Right lung (tissue), 10 donors: ENCODE results near the gene DNALI1. TPM values are rescaled to one million over a fixed set of nuclear protein-coding genes. Genes with fewer than 3 reads are reported as not detected.
"Not testable (repeated sequence)": the region's sequence is repeated elsewhere in the genome, so short reads cannot be mapped to it uniquely, and the experiment has no call there.

ENCODE experiments used
- DNase-seq, 2 donors: peaks; one replicate each; pipeline ENCODE4 v3.0.0-alpha.2; 2013
- long read RNA-seq, 8 donors: transcript quantifications; one replicate each; lab custom pipeline, GENCODE V29; 2026
- polyA plus RNA-seq, 5 donors: library from polyadenylated mRNA; unstranded; fragments of 120-200 nt; gene quantifications; one replicate each; pipeline versions ENCODE4 v1.2.1 to v1.2.3, GENCODE V29; 2013; ENCODE audit warnings: inconsistent platforms in 1 of 5, low replicate concordance in 1 of 5; ENCODE audit not compliant: insufficient read length in 5 of 5, insufficient read depth in 1 of 5

Gene DNALI1
- polyA plus RNA-seq, result 10 to 100 TPM; 42.1 to 64.3 (median 54.5) TPM
- long read RNA-seq, donor 1, transcript DNALI1-205 (2 exons, 3,539 nt), result minor isoform, 5 of 71 reads
- long read RNA-seq, donor 1, transcript DNALI1-201 (6 exons, 2,649 nt), result major isoform, 22 of 71 reads
- long read RNA-seq, donor 1, transcript DNALI1-203 (3 exons, 621 nt), result minor isoform, 20 of 71 reads
- long read RNA-seq, donor 1, transcript DNALI1-204 (2 exons, 712 nt), result minor isoform, 6 of 71 reads
- long read RNA-seq, donor 1, partial matches to known transcripts, result 18 of 71 reads
- long read RNA-seq, donor 1, other reads (novel, unspliced or antisense), result 0 of 71 reads
- long read RNA-seq, donor 2, transcript DNALI1-201 (6 exons, 2,649 nt), result major isoform, 15 of 18 reads
- long read RNA-seq, donor 2, partial matches to known transcripts, result 0 of 18 reads
- long read RNA-seq, donor 2, other reads (novel, unspliced or antisense), result 0 of 18 reads
- long read RNA-seq, donor 3, transcript DNALI1-203 (3 exons, 621 nt), result minor isoform, 11 of 38 reads
- long read RNA-seq, donor 3, transcript DNALI1-205 (2 exons, 3,539 nt), result minor isoform, 8 of 38 reads
- long read RNA-seq, donor 3, transcript DNALI1-201 (6 exons, 2,649 nt), result major isoform, 18 of 38 reads
- long read RNA-seq, donor 3, partial matches to known transcripts, result 0 of 38 reads
- long read RNA-seq, donor 3, other reads (novel, unspliced or antisense), result 0 of 38 reads
- long read RNA-seq, donor 4, transcript DNALI1-201 (6 exons, 2,649 nt), result major isoform, 12 of 25 reads
- long read RNA-seq, donor 4, transcript DNALI1-205 (2 exons, 3,539 nt), result minor isoform, 5 of 25 reads
- long read RNA-seq, donor 4, partial matches to known transcripts, result 5 of 25 reads
- long read RNA-seq, donor 4, other reads (novel, unspliced or antisense), result 0 of 25 reads
- long read RNA-seq, donor 5, transcript DNALI1-201 (6 exons, 2,649 nt), result major isoform, 12 of 234 reads
- long read RNA-seq, donor 5, partial matches to known transcripts, result 201 of 234 reads
- long read RNA-seq, donor 5, other reads (novel, unspliced or antisense), result 11 of 234 reads
- long read RNA-seq, donor 6, transcript DNALI1-201 (6 exons, 2,649 nt), result major isoform, 20 of 35 reads
- long read RNA-seq, donor 6, transcript DNALI1-205 (2 exons, 3,539 nt), result minor isoform, 6 of 35 reads
- long read RNA-seq, donor 6, transcript DNALI1-203 (3 exons, 621 nt), result minor isoform, 7 of 35 reads
- long read RNA-seq, donor 6, partial matches to known transcripts, result 0 of 35 reads
- long read RNA-seq, donor 6, other reads (novel, unspliced or antisense), result 0 of 35 reads
- long read RNA-seq, donor 7, transcript DNALI1-201 (6 exons, 2,649 nt), result major isoform, 10 of 21 reads
- long read RNA-seq, donor 7, transcript DNALI1-204 (2 exons, 712 nt), result minor isoform, 6 of 21 reads
- long read RNA-seq, donor 7, partial matches to known transcripts, result 0 of 21 reads
- long read RNA-seq, donor 7, other reads (novel, unspliced or antisense), result 0 of 21 reads
- long read RNA-seq, donor 8, partial matches to known transcripts, result 0 of 9 reads
- long read RNA-seq, donor 8, other reads (novel, unspliced or antisense), result 0 of 9 reads

DNA sequence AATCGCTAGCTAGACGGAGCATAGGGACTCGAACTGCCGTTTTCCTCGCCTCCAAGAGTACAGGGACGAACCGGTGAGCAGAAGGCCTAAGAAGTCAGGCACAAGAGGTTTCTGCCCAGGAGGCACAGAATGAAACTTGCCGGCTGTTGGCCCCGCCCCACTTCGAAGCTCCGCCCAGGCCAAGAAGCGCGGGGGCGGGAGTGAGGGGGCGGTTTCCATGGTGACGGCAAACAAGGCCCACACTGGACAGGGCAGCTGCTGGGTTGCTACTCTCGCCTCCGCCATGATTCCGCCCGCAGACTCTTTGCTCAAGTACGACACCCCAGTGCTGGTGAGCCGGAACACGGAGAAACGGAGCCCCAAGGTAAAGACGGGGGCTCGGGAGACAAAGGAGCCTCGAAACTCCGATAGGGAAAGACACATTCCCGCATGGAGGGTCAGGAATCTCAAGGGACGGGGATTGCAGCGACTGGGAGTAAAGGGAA, at the start of gene DNALI1:
Gene DNALI1, plus strand, starts transcription at position 229 of the 485 bp plus-strand sequence. Its CDS starts 55 bp downstream, at position 284.
- DNase-seq, result peak; percentile 87 to 91

DNA sequence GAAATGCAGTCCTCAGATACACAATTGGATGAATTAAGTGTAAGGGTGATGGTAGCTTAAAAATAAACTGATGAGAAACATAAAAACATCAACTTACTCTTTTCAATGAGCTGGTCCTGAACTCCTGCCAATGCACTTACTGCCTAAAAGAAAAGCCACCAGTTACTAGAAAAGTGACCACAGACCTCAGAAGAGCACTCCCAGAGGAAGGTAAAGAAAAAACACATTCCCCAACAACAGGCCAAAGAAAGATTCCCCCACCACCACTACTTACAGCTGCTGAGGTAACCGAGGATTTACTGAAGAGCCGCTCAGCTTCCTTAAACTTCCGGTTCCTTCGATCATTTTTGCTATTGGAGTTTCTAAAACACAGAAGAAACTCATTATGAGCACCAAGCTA, 47.6 kb upstream of the DNALI1 start:
- DNase-seq, result no peak

DNA sequence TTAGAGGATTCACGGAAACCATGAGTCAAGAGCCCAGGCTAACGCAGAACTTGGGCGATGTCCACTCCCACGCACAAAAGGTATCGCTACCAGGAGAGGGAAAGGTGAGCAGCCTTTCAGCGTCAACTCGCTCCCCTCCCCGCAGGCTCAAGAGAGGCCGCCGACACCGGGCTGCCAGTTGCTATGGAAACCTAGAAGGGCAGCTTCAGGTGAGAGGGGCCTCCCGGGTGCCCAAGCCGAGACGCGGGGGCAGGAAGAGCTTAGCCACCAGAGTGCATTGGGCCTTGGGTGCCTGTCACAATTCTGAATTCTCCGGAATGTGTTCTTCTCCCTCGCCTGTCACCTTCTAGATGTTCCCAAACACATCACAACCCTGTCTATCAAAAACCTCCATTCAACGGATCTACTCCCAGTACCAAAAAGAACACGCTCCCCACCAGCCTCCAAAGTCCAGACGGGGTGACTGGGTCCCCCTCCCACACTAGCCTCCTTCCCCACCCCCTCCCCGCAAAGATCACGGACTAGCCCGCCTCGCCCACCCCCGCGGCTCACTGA, 42.9 kb upstream of the DNALI1 start:
- no peak for DNase-seq

DNA sequence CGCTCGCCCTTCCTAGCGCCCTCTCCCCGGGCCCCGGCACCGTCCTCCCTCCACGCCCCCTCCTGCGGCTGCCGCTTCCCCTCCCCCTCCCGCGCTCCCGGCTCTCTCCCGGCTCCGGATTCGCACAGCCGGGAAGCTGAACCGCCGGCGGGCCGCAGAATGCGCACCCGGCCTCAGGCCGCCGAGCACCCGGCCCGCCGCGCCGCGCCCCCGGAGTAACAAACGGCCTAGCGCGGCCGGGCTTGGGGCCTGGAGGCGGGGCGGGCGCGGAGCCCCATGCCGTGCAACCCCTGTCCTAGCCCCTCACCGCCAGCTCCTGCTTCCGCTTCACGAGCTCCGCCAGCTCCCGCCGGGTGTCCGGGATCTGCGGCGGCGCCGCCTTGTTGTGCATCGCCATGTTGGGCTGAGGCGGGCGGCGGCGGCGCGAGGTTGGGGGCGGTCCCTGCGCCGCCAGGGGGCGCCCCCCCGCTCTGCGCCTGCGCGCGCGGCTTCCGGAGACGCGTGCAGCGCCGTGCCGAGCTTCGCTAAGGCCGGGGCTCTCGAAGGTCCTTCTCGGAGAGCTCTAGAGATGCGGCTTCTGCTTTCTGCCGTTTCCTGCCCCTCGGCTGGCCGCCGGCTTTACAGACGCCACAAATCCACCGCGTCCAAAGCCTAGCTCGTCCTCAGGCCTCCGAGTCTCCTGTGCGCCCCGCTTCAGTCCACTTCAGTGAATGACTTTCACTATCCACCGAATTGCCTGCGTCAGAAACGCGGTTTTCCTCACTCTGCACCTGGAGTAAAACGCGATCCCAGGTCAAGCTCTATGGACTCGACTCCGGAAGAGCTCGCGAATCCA, 42.2 kb upstream of the DNALI1 start, which contains the start of gene MEAF6:
Gene MEAF6, minus strand, starts transcription at position 417 of the 835 bp plus-strand sequence. Its CDS starts 20 bp downstream, at position 397.
- DNase-seq, result peak; percentile 88 to 89

DNA sequence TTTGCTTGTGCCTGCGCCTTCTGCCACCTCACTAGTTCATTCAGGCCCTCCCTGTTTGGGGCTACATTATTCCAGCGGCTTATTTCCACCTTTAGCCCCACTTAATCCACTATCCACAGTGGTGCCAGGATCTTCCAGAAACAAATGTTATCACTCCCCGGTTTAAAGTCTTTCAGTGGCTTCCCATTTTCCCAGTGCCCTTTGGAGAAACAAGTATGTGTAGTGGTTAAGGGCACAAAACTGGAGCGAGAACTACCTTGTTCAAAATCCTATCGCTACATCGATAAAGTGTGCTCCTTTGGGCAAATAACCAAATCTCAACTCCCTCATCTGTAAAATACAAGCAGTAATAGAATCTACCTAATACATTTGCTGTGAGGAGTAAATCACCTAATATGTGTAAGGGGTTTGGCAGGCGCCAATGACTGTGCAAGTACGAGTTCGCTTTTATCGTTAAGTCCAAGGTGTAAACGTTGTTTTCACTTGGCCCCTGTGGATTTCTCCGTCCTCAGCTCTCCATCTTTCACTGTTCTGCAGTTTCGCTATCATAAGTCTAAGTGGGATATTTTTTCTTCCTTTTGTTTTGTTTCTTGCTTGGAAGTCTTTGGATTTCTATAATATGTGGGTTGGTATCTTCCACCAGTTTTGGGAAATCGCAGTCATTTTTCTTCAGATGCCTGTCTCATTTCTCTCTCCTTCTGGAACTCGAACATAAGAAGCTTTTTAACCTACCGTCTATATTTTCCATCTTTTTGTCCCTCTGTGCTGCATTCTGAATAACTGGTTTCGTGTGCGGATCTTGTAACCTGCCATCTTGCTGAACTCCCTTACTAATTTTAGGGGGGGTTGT, 41.3 kb upstream of the DNALI1 start:
- DNase-seq, result no peak

DNA sequence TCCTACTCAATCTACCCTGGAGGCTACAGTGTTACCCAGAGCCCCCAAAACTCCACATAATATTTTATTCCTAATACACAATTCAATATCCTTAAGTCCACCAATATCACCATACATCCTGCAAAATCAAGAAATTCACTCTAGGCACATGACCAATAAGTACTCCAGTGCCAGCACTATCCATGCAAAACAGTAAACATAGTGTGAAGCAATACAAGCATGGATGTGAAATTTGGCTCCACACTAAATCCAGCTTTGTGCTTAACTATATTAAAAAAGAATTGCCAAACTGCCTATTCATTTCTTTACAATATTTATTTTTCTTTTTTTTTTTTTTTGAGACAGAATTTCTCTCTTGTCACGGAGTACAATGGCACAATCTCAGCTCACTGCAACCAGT, 39.2 kb upstream of the DNALI1 start:
- DNase-seq, result no peak

DNA sequence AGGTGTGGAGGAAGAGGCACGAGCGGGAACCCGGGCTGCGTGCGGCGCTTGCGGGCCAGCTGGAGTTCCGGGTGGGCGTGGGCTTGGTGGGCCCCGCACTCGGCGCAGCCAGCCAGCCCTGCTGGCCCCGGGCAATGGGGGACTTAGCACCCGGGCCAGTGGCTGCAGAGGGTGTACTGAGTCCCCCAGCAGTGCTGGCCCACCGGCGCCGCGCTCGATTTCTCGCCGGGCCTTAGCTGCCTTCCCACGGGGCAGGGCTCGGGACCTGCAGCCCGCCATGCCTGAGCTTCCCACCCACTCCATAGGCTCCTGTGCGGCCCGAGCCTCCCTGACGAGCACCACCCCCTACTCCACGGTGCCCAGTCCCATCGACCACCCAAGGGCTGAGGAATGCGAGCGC, 38.5 kb upstream of the DNALI1 start:
- DNase-seq, result not testable (repeated sequence)

DNA sequence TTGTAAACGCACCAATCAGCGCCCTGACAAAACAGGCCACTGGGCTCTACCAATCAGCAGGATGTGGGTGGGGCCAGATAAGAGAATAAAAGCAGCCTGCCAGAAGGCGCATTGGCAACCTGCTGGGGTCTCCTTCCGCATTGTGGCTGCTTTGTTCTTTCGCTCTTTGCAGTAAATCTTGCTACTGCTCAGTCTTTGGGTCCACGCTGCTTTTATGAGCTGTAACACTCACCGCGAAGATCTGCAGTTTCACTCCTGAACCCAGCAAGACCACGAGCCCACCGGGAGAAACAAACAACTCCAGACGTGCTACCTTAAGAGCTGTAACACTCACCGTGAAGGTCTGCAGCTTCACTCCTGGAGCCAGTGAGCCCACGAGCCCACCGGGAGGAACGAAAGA, 37.8 kb upstream of the DNALI1 start:
- DNase-seq, result not testable (repeated sequence)

DNA sequence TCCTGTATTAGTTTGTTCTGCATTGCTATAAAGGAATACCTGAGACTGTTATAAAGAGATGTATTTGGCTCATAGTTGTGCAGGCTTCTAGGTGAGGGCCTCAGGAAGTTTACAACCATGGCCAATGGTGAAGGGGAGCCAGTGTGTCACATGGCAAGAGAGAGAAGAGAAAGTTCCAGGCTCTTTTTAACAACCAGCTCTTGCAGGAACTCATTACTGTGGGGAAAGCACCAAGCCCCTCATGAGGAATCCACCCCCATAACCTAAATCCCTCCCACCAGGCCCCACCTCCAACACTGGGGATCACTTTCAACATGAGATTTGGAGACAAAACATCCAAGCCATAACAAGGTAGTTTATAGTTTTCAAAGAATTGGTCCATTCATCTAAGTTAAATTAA, 37.1 kb upstream of the DNALI1 start:
- no peak for DNase-seq

DNA sequence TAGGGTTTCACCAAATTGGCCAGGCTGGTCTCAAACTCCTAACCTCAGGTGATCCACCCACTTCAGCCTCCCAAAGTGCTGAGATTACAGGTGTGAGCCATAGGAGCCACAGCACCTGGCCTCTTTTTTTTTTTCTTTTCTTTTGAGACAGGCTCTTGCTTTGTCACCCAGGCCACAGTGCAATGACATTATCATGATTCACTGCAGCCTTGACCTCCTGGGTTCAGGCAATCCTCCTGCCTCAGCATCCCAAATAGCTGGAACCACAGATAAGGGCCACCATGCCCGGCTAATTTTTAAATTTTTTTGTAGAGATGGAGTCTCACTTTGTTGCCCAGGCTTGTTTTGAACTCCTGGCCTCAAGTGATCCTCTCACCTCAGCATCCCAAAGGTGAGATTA, 26.9 kb upstream of the DNALI1 start:
- not testable (repeated sequence) for DNase-seq

DNA sequence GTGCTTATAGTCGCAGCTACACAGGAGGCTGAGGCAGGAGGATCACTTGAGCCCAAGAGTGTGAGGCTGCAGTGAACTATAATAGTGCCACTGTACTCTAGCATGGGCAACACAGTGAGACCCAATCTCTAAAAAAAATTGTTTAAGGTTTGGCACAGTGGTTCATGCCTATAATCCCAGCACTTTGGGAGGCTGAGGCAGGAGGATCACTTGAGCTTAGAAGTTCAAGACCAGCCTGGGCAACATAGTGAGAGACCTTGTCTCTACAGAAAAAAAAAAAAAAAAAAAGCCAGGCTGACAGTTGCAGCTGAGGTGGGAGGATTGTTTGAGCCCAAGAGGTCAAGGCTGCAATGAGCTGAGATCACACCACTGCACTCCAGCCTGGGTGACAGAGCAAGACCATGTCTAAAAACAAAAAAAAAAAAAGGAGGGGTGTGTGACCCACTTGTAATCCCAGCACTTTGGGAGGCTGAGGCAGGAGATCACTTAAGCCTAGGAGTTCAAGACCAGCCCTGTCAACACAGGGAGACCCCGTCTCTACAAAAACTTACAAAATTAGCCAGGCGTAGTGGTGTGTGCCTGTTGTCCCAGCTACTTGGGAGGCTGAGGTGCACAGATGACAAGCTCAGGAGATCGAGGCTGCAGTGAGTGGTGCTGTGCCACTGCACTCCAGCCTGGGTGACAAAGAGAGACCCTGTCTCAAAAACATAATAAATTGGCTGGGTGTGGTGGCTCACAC, 24.2 kb upstream of the DNALI1 start:
- not testable (repeated sequence) for DNase-seq

DNA sequence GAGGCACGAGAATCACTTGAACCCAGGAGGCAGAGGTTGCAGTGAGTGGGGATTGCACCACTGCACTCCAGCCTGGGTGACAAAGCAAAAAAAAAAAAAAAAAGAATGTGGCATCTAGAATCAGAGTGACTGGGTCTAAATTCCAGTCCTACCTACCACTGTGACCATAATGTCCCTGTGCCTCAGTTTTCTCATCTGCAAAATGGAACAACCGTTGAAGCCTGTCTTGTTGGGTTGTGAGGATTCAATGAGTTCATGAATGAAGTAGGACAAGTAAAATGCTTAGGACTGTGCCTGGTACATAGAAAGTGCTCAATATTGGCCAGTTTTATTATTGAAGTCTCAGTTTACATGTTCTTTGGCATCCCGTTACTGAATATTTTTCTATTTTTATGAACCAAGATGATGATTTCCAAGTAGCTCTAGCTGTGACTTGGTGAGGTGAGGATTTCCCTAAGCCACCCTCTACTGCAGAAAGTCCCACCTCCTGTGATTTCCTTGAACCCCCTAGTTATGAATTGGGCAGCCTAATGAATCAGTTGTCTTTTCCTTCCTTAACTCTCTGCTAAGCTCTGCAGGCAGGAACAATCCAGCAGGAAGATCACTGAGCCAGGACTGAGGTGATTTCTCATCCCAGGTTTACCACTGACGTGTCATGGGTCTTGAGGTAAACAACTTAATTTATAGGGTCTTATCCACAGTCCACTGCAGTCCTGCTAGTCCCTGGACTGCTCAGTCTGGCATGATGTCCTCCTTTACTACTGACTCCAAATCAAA, 23.2 kb upstream of the DNALI1 start:
- no peak for DNase-seq

DNA sequence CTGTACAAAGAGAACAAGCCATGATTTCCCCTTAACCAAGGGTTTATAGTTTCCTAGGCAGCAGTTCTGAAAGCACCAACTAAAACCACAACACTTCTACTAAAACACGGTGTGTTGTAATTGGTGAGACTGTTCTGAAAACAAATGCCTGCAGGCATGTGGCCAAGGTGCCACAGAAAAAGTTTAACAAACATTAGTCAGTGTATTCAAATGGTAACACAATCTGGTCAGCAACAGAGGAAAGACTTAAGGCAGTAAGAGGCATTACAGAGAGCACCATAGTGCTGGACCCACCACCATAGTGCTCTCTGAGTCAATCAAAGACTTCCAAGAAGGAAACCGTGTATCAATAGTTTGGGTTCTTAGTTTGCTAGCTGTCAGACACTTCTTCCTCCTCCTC, 19.4 kb upstream of the DNALI1 start:
- DNase-seq, result no peak

DNA sequence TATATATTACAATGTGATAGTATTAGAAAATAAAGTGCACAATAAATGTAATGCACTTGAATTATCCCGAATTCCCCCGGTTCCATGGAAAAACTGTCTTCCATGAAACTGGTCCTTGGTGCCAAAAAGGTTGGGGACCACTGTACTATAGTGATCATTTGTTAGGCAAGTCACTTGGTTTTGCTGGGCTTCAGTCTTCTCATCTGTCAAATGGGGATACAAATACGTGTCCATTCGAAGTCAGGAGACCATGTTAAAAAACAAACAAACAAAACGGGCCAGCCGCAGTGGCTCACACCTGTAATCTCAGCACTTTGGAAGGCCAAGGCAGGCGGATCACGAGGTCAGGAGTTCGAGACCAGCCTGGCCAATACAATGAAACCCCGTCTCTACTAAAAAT, 17.6 kb upstream of the DNALI1 start:
- not testable (repeated sequence) for DNase-seq

DNA sequence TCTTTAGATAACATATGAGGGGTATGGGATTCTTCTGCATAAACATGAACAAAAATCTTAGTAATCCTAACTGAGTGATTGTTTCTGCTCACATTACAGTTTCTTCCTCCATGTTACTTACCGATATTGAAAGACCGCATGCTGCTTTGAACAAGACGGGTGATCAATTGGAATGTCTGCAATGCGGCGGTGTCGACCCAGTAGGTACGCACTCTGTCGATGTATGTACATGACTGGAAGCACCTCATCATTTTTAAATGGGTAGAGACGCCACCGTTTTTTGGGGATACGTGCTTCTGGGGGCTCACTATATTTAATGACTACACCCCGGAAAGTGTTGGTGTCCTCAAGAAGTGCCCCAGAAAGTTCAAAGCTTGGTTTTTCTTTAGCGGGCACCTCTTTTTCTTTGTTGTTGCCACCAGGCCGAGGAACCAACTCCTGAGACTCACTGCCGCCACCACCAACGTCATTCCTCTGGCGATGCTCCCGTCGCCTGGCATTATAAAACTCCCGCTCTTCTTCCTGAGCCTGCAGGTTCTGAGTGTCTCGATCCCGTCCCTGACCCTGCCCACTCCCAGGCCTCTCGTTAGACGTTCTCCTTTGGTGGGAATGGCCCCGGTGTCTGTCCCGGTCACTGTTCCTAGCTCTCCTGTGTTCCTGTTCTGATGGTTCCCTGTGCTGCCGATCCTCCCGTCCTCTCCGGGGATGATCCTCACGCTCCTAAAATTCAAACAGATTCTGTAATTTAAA, 16.5 kb upstream of the DNALI1 start:
- no peak for DNase-seq

DNA sequence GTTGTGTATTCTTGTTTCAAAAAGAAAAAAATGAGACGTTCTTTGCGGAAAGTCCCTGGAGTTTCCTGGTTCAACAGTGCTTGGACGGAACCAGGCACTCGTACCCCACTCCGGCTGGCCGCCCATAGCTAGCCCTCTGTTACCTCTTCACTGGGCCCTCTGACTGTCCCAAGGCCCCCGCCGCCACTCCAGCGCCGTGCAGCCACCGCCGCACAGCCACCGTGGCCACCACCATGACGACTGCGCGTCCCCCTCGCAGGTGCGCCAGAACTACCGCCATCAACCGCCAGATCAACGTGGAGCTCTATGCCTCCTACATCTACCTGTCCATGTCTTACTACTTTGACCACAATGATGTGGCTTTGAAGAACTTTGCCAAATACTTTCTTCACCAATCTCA, 12.2 kb upstream of the DNALI1 start:
- no peak for DNase-seq
